ENCODE data around the gene TACC2.

TACC2 gene

DNA sequence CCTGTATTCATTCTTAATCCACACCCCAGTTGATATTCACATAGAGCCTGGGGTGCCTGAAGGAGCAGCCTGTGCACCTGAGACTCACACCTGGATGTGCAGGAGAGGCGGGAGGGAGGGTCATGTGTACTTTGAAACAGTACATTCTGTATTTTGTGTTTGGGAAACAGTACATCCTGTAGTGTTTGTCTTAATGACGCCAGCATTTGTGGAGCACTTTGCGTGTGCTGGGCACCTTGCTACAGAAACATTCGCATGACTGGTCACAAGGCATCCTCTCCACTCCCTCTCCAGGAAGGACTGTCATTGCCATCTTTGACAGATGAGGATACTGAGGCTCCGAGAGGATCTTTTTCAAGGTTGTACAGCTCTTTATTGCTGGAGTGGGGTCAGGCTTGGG is 132.1 kb downstream of the TACC2 start:
- Mint-ChIP-seq H3K9me3 (no peaks in the 10 kb centered on the region), H3K27ac (no peak overlapping the region), H3K4me1 (ENCODE audit: low read depth) (no peaks in the 10 kb centered on the region), H3K36me3 (ENCODE audit: low read depth) (no peaks in the 10 kb centered on the region), H3K27me3 (peaks cover 7% of the 10 kb centered on the region), H3K4me3 (no peak overlapping the region)

DNA sequence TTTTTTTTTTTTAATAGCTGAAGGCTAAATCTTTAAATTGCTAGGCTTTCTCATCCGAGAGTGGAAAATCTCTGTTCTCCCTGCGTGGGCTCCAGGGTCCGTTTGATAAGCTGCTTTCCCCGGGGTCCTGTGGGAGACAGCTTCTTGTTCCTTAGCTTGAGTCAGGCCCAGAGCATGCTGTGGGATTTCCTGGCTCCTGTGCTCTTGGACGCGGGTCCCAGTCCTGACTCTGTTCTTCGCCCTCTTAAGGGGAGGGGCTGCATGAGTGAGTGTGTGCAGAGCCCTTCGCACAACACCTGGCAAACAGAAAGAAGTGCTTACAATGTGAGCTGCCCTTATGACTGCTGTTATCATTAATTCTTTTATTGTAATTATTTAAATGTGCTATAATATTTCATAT is 133.5 kb downstream of the TACC2 start:
- no peaks in the 10 kb centered on the region for H3K36me3 Mint-ChIP-seq (ENCODE audit: low read depth)
- H3K27me3 Mint-ChIP-seq, result peaks cover 6% of the 10 kb centered on the region
- no peak overlapping the region for H3K27ac Mint-ChIP-seq
- no peaks in the 10 kb centered on the region for H3K9me3 Mint-ChIP-seq
- no peaks in the 10 kb centered on the region for H3K4me1 Mint-ChIP-seq (ENCODE audit: low read depth)
- H3K4me3 Mint-ChIP-seq, result no peak overlapping the region

DNA sequence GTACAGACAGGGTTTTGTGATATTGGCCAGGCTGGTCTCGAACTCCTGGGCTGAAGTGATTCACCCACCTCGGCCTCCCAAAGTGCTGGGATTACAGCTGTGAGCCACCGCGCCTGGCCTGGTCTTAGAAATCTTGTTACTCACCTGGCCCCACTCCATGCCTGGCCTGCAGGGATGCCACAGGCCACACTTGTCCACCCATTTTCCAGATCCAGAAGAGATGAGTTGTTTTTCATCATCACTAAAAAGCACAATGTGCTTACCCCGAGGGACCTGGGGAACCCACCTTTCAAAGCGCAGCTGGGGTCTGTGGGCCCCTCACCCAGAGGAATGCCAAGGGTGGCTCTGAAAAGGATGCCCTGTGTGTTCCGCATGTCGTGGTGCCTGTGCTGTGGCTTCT is 134.2 kb downstream of the TACC2 start:
- H3K27ac Mint-ChIP-seq, result no peak overlapping the region
- H3K4me1 Mint-ChIP-seq (ENCODE audit: low read depth), result no peaks in the 10 kb centered on the region
- no peaks in the 10 kb centered on the region for H3K9me3 Mint-ChIP-seq
- H3K27me3 Mint-ChIP-seq, result peaks cover 8% of the 10 kb centered on the region
- H3K4me3 Mint-ChIP-seq, result no peak overlapping the region
- no peaks in the 10 kb centered on the region for H3K36me3 Mint-ChIP-seq (ENCODE audit: low read depth)

DNA sequence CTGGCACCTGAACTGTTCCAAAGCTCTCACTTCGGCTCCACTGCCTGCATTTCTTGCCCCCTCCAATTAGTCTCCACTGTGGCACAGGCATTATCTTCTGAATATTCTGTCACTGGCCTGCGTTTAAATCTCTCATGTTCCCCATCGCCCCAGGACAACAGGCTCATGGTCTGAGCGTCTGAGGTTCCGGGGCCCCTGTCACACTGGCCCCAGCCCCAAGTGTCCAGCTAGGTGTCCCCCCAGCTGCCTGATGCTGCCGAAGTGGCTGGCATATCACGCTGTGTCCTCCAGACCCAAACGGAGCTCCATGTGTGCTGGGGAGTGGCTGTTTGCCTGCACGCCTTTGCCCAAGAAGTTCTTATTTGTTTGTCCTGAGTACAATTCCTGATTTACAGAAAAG is 135.4 kb downstream of the TACC2 start:
- H3K4me1 Mint-ChIP-seq (ENCODE audit: low read depth), result no peaks in the 10 kb centered on the region
- H3K27ac Mint-ChIP-seq, result no peak overlapping the region
- H3K4me3 Mint-ChIP-seq, result no peak overlapping the region
- H3K36me3 Mint-ChIP-seq (ENCODE audit: low read depth), result no peaks in the 10 kb centered on the region
- no peaks in the 10 kb centered on the region for H3K9me3 Mint-ChIP-seq
- peaks cover 8% of the 10 kb centered on the region for H3K27me3 Mint-ChIP-seq

DNA sequence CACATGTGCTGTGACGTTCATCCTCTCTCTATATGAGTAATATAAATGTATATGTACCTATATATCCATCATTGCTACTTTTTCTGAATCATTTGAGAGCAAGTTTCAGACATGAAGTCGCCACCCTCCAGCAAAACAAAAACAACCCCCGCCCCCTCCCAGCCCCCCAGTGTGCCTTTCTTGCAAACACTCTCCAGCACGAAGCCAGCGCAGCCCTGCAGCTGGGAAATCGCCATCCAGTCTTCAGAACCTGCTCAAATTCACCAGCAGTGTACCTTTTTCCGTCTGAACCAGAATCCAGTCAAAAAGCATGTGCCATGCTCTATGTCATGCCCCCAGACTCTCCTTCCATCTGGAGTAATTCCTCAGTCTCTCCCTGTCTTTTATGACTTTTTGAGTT is 135.8 kb downstream of the TACC2 start:
- Mint-ChIP-seq H3K9me3 (no peaks in the 10 kb centered on the region), H3K27ac (no peak overlapping the region)

DNA sequence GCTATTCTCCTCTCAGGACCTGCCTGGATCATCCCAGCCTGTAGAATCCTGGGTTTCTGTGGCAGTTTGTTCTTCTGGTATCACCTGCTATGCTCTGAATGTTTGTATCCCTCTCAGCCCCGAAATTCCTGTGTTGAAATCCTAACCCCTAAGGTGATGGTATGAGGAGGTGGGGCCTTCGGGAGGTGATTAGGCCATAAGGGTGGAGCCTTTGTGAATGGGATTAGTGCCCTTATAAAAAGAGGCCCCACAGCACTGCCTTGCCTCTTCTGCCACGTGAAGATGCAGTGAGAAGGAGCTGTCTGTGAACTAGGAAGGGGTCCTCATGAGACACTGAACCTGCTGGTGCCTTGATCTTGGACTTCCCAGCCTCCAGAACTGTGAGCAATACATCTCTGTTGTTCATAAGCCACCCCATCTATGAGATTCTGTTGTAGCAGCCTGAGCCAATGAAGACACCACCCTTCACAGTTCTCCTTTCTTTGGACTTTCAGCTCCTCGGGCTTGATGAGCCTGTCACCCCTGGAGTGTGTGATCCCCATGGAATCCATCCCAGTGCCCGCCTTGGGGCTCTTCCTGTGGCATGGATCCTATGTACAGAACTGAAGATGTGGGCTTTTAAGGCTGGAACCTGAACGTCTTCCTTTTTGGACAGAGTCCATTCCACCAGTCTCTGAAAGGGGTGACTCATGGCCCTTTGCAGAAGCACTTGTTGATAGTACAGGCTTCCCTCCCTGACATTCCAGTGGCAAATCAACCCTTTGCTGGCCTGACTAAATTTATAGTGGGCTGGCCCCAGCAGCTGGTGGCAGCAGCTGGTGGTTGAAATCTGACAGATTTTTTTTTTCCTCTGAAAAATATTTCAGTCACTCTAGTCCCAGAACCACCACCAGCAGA is 138.0 kb downstream of the TACC2 start:
- Mint-ChIP-seq H3K4me3 (no peak overlapping the region), H3K36me3 (ENCODE audit: low read depth) (no peaks in the 10 kb centered on the region), H3K9me3 (no peaks in the 10 kb centered on the region), H3K27me3 (peaks cover 12% of the 10 kb centered on the region), H3K4me1 (ENCODE audit: low read depth) (no peaks in the 10 kb centered on the region), H3K27ac (no peak overlapping the region)

More for the DNA sequence above, 135.8 kb downstream of the TACC2 start:
- no peak overlapping the region for H3K4me3 Mint-ChIP-seq
- H3K4me1 Mint-ChIP-seq (ENCODE audit: low read depth), result no peaks in the 10 kb centered on the region
- no peaks in the 10 kb centered on the region for H3K36me3 Mint-ChIP-seq (ENCODE audit: low read depth)
- H3K27me3 Mint-ChIP-seq, result peaks cover 8% of the 10 kb centered on the region

DNA sequence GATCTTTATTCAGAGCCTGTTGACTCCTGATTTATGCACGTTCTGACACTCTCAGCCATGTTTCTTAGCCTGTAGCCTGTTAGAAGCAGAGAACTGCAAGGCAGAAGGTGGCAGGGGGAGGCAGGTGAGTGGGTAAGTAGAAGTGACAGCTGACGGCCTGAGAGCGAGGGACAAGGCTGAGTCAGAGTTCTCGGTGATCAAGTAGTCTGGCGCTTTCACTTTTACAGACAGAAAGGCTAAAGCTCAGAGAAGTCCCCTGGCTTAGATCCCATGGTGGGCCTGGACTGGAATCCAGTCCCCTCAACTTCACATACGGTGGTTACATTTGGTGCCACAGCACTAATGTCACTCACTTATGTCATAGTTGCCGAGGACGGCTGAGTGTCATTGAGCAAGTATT is 139.0 kb downstream of the TACC2 start:
- no peaks in the 10 kb centered on the region for H3K9me3 Mint-ChIP-seq
- H3K36me3 Mint-ChIP-seq (ENCODE audit: low read depth), result no peaks in the 10 kb centered on the region
- no peak overlapping the region for H3K27ac Mint-ChIP-seq
- no peak overlapping the region for H3K4me3 Mint-ChIP-seq
- peaks cover 12% of the 10 kb centered on the region for H3K27me3 Mint-ChIP-seq
- H3K4me1 Mint-ChIP-seq (ENCODE audit: low read depth), result no peaks in the 10 kb centered on the region

DNA sequence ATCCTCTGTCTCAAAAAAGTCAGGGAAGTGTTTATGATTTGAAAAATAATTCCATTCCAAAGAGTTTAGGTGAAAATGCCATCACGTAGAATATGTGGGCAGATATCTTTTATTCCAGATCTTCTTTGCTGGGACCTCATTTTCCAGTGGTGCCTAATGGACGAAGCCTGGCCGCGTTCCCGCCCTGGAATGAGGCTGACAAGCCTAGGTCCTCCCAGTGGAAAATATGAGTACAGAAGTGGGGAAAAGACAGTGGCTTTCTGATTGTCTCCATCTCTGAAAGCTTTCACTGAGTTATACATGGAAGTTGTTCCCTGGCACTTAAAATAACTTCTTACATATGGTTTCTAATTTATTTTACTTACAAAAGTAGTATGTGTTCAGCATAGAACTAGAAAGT is 139.4 kb downstream of the TACC2 start:
- H3K4me3 Mint-ChIP-seq, result no peak overlapping the region
- no peaks in the 10 kb centered on the region for H3K36me3 Mint-ChIP-seq (ENCODE audit: low read depth)
- no peak overlapping the region for H3K27ac Mint-ChIP-seq
- no peaks in the 10 kb centered on the region for H3K4me1 Mint-ChIP-seq (ENCODE audit: low read depth)
- no peaks in the 10 kb centered on the region for H3K9me3 Mint-ChIP-seq
- peaks cover 12% of the 10 kb centered on the region for H3K27me3 Mint-ChIP-seq

DNA sequence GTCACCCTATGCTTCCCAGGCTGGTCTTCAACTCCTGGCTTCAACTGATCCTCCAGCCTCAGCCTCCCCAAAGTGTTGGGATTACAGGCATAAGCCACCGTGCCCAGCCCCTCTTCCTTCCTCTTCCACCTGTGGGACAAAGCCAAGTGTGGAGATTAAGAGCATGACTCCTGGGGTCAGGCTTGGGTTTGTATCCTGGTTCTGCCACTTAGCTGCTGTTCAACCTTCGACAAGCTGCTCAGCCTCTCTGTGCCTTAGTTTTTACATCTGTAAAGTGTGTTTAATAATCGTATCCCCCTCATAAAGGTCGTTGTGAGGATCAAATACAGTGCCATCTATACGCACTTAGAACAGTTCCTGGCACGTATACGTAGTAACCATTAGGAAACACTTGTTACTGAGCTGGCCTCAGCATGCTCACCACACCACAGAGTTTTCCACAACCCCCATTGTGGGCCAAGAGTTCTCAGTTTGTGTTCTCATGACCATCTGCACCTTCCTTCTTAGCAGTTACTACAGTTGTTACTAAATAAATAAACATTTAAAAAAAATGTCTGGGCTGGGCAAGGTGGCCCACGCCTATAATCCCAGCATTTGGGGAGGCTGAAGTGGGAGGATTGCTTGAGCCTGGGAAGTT is 141.6 kb downstream of the TACC2 start:
- Mint-ChIP-seq H3K36me3 (ENCODE audit: low read depth) (no peaks in the 10 kb centered on the region), H3K27me3 (peaks cover 9% of the 10 kb centered on the region), H3K9me3 (no peaks in the 10 kb centered on the region), H3K27ac (no peak overlapping the region), H3K4me3 (no peak overlapping the region), H3K4me1 (ENCODE audit: low read depth) (no peaks in the 10 kb centered on the region)

DNA sequence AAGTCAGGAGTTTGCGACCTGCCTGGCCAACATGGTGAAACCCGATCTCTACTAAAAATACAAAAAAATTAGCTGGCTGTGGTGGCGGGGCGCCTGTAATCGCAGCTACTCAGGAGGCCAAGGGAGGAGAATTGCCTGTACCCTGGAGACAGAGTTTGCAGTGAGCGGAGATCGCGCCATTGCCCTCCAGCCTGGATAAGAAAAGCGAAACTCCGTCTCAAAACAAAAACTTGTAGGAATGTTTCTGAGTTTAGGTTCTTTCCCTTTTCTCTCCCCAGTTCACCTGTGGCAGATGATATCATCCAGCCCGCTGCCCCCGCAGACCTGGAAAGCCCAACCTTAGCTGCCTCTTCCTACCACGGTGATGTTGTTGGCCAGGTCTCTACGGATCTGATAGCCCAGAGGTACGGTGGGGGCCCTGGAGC is 143.4 kb downstream of the TACC2 start:
- Mint-ChIP-seq H3K36me3 (ENCODE audit: low read depth) (no peaks in the 10 kb centered on the region), H3K4me3 (no peak overlapping the region), H3K27me3 (peaks cover 9% of the 10 kb centered on the region), H3K9me3 (no peaks in the 10 kb centered on the region), H3K4me1 (ENCODE audit: low read depth) (no peaks in the 10 kb centered on the region), H3K27ac (no peak overlapping the region)

DNA sequence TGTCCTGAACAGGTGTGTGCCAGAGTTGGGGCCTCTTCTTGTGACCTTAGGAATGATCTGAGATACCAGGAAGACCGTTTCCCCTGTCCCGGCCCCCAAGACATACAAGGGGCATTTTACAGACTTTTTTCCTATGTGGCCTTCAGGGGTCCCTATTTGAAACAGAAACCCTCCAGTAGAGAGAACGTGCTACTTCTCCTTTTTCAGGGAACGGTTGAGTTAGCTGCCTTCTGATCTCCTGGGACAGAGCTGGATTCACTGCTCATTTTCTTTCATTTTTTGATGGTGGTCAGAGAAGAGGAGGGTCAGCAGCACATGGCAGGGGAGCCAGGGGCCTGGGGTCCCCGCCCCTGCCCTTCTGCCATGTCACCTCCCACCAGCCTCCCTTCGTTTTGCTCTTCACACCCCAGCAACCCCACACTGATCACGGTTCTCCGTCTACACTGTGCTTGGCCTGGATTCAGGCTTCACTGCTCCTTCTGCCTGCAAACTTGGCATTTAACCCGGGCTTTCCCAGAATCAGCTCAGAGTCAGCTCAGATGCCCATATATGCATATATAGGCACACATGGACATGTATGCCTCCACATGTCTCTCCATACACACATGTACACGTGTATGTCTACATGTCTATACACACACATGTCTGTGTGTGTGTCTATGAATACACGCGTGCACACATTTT is 144.1 kb downstream of the TACC2 start:
- no peaks in the 10 kb centered on the region for H3K4me1 Mint-ChIP-seq (ENCODE audit: low read depth)
- H3K4me3 Mint-ChIP-seq, result no peak overlapping the region
- H3K36me3 Mint-ChIP-seq (ENCODE audit: low read depth), result no peaks in the 10 kb centered on the region
- H3K27me3 Mint-ChIP-seq, result peaks cover 3% of the 10 kb centered on the region
- no peaks in the 10 kb centered on the region for H3K9me3 Mint-ChIP-seq
- H3K27ac Mint-ChIP-seq, result no peak overlapping the region

DNA sequence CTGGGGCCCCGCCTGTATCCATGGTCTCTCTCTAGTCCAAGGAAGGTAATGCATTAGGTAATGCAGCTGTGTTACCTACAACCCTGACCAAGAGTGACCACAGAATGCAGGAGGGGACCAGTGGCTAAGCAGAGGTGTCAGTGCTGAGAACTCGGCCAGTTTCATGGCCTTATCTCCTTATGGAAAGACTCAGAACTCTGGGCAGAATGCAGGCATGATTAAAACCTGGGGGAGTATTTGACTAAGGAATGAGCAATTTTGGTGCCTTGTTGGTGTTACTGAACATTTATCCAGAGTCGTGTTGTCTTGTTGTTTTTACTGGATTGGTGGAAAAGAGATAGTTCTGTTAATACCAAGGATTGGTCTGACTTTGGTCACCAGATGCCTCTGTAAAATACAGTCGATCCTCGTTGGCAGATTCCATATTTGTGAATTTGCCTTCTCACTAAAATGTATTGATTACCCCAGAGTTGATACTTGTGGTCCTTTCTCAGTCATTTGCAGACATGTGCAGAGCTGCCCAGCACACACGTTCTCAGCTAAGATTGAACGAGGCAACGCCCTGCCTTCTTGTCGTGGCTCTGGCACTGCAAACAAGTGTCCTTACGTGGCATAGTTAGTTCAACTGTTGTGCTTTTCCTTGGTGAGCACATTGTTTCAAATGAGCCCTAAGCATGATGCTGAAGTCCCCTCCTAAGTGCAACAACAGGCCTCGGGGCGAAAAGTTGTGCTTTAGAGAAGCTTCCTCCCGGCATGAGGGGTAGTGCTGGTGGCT is 146.5 kb downstream of the TACC2 start:
- Mint-ChIP-seq H3K27me3 (peaks cover 3% of the 10 kb centered on the region), H3K36me3 (ENCODE audit: low read depth) (no peaks in the 10 kb centered on the region), H3K4me3 (no peak overlapping the region), H3K27ac (no peak overlapping the region), H3K9me3 (no peaks in the 10 kb centered on the region), H3K4me1 (ENCODE audit: low read depth) (no peaks in the 10 kb centered on the region)

DNA sequence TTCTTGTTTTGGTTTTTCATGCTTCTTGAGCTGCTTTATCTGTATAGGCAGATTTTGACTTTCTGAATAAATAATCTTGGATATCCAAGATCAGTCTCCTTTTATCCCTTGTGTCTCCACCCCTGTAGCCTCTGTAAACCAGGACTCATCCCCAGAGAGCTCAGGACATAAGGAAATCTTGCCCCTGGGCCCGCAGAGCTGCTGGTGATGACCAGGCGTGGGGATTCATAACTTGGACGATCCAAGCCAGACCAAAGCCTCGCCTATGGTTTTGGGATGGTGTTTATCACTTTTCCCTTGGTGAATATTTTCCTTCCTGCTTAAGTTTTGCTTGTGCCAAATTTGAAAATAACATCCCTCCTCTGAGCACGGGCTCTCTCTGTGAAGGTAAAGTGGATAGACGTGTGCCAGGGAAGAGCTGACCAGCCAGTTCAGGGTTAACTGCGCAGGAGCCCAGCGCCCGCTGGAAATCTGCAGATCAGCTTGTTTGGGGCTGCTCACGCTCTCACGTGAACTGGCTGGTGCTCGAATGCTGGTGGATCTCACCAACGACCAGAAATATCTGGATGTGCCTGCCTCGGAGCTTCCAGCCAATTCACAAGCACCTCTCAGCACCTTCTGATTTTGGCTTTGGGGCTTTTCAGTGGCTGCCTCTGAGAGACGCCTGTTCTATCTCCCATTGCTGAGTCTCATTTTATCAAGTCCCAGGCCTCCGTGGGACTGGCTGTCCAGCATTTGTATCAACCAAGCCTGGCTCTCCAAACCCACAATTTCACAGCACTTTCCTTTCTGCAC is 150.1 kb downstream of the TACC2 start:
- H3K4me3 Mint-ChIP-seq, result no peak overlapping the region
- H3K27me3 Mint-ChIP-seq, result no peaks in the 10 kb centered on the region
- no peak overlapping the region for H3K27ac Mint-ChIP-seq
- H3K4me1 Mint-ChIP-seq (ENCODE audit: low read depth), result no peaks in the 10 kb centered on the region
- no peaks in the 10 kb centered on the region for H3K36me3 Mint-ChIP-seq (ENCODE audit: low read depth)
- no peaks in the 10 kb centered on the region for H3K9me3 Mint-ChIP-seq

DNA sequence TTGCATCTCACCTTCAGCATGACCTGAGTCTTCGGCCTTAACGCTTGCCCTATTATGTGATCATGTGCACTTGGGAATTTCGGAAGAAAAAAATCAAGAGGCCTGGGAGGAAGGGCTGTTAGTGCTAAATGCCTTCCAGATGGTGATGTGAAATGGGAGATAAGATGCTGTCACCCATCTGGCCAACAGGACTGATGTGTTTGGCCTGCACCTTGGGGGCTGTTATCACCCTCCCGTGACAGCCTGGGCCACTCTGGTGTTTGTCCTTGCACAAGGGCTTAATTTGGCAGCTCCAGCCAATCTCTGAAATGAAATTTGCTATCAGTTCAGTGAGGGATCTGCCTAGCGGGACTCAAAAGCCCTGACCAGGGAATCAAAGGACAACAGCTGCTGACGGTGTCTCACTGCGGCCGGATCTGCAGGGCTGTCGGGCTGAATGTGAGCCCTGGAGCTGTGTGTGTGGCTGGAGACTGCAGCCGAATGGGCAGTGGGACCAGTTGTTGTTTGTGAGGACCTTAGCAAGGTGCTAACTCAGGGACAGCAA is 150.7 kb downstream of the TACC2 start:
- H3K36me3 Mint-ChIP-seq (ENCODE audit: low read depth), result no peaks in the 10 kb centered on the region
- H3K27ac Mint-ChIP-seq, result no peak overlapping the region
- H3K9me3 Mint-ChIP-seq, result no peaks in the 10 kb centered on the region
- H3K4me3 Mint-ChIP-seq, result no peak overlapping the region
- H3K4me1 Mint-ChIP-seq (ENCODE audit: low read depth), result no peaks in the 10 kb centered on the region
- no peaks in the 10 kb centered on the region for H3K27me3 Mint-ChIP-seq
